Kidney (tissue), 2 donors: ENCODE data around the gene AHCY. TPM values are rescaled to one million over a fixed set of nuclear protein-coding genes. Genes with fewer than 3 reads are reported as not detected.

Experiments used
- polyA plus RNA-seq: library from polyadenylated mRNA; stranded (reverse); fragments of 350-450 nt; fragmentation: Illumina TruSeq; extraction: RNeasy Lipid Tissue Mini Kit (QIAGEN cat#74804); gene quantifications from one replicate; pipeline ENCODE4 v1.2.3, GENCODE V29; 2014; ENCODE audit warnings: low read depth, low replicate concordance; ENCODE audit not compliant: insufficient read depth
- total RNA-seq: library from RNA; stranded (reverse); fragmentation: NEBNext Ultra II Directional; extraction: Animal tissue kit (Norgen Biotek cat#: 25700); gene quantifications from one replicate; pipeline ENCODE4 v1.2.1, GENCODE V29; 2021
- donor health status: DM: yes; HTN: yes; CAD: no.

Gene AHCY
- total and polyA plus RNA-seq, 2 donors from 2014 or later, result 70.3 to 144 TPM

Other genes with a start within 250 kb of the AHCY start
- 51.2 TPM for gene EIF2S2, start 191.1 kb downstream of the AHCY start, total RNA-seq
- 60.3 TPM for gene EIF2S2, start 191.1 kb downstream of the AHCY start, polyA plus RNA-seq
- gene ASIP, start 61.9 kb downstream of the AHCY start, total RNA-seq, result not detected
- 0.84 TPM for gene ASIP, start 61.9 kb downstream of the AHCY start, polyA plus RNA-seq
- gene ITCH, start 59.9 kb upstream of the AHCY start, total RNA-seq, result 63.1 TPM
- gene ITCH, start 59.9 kb upstream of the AHCY start, polyA plus RNA-seq, result 10.1 TPM
- 185 TPM for gene DYNLRB1, start 213.1 kb upstream of the AHCY start, total RNA-seq
- 676 TPM for gene DYNLRB1, start 213.1 kb upstream of the AHCY start, polyA plus RNA-seq